A549 (cell line): Measurements from ENCODE around the gene GMDS. TPM values are rescaled to one million over a fixed set of nuclear protein-coding genes. Genes with fewer than 3 reads are reported as not detected.

Experiments used
- ATAC-seq, 2 experiments: fragments of 200-7000 bp in 1 of 2; fragments of >200 bp in 1 of 2; cut with Nextera tagmentation in 1 of 2; cut with Tn5 transposase in 1 of 2; 3 replicates each; pipeline versions ENCODE4 v1.8.0 to v1.9.1; 2018 to 2020; ENCODE audit warnings: mild to moderate bottlenecking in 1 of 2, moderate library complexity in 1 of 2
- CTCF ChIA-PET: fragments of 300-600 bp; sonication (Branson Sonifier 250); formaldehyde crosslinking; extraction: SDS; loops from one replicate; lab custom pipeline; 2021; ENCODE audit warnings: antibody characterized with exemption, inconsistent platforms; lab: Yijun Ruan, JAX
- POLR2A ChIA-PET: fragments of 350-600 bp; formaldehyde crosslinking; extraction: SDS; loops from one replicate; lab custom pipeline; 2021; ENCODE audit warnings: antibody characterized with exemption, inconsistent platforms; lab: Yijun Ruan, JAX
- DNase-seq, 2 experiments: peaks; one replicate each; pipeline versions ENCODE4 v3.0.0 to v3.0.0-alpha.2; 2011 to 2016; ENCODE audit warnings: low read depth in 1 of 2, low spot score in 1 of 2
- FAIRE-seq: peaks from 2 replicates; lab custom pipeline; 2011; peaks lifted over from hg19 to GRCh38; lab: Jason Lieb, UNC
- H3K27ac ChIP-seq, 2 experiments: fragments of >200 bp; sonication (Bioruptor Twin); formaldehyde crosslinking; 3 replicates each; pipeline ENCODE4 v1.5.1; 2016 to 2017
- H3K4me1 ChIP-seq: fragments of >200 bp; sonication (Bioruptor Twin); formaldehyde crosslinking; 3 replicates; pipeline ENCODE4 v1.6.1; 2016
- H3K4me2 ChIP-seq: fragments of >200 bp; sonication (Bioruptor Twin); formaldehyde crosslinking; 3 replicates; pipeline ENCODE4 v1.6.1; 2016
- H3K4me3 ChIP-seq: fragments of >200 bp; sonication (Bioruptor Twin); formaldehyde crosslinking; 3 replicates; pipeline ENCODE4 v1.5.1; 2016
- H3K9me3 ChIP-seq: fragments of >200 bp; sonication (Bioruptor Twin); formaldehyde crosslinking; 3 replicates; pipeline ENCODE4 v1.6.1; 2016
- ATOH8 ChIP-seq: fragments of 250-450 bp; sonication (Bioruptor Pico); IDR thresholded peaks from 2 replicates; pipeline ENCODE4 v1.5.0; 2020; ENCODE audit warnings: low read depth, mild to moderate bottlenecking, moderate library complexity
- BHLHE40 ChIP-seq: IDR thresholded peaks from 2 replicates; pipeline ENCODE4 v1.6.1; 2012; ENCODE audit warnings: low read depth, low read length, inconsistent platforms
- CBX8 ChIP-seq: fragments of 200-600 bp; sonication (generic); IDR thresholded peaks from 2 replicates; pipeline ENCODE4 v1.6.1; 2016
- EHF ChIP-seq: fragments of 250-450 bp; sonication (Bioruptor Pico); IDR thresholded peaks from 2 replicates; pipeline ENCODE4 v1.5.0; 2020; ENCODE audit warnings: mild to moderate bottlenecking
- EHMT2 ChIP-seq: fragments of 200-600 bp; sonication (generic); IDR thresholded peaks from 2 replicates; pipeline ENCODE4 v1.6.1; 2016; ENCODE audit warnings: antibody characterized with exemption, low read depth, mild to moderate bottlenecking, moderate library complexity
- ESRRA ChIP-seq: fragments of 150-350 bp; IDR thresholded peaks from 2 replicates; pipeline ENCODE4 v1.6.1; 2014; ENCODE audit warnings: mild to moderate bottlenecking, low read length, borderline replicate concordance
- FOSL2 ChIP-seq, 2 experiments: fragments of 450-650 bp in 1 of 2; fragments of >200 bp in 1 of 2; sonication (Bioruptor Twin) in 1 of 2; formaldehyde crosslinking; IDR thresholded peaks; 2 replicates each; pipeline versions ENCODE4 v1.5.0 to v1.6.1; 2016 to 2020; ENCODE audit warnings: mild to moderate bottlenecking in 1 of 2, moderate library complexity in 1 of 2
- GATA3 ChIP-seq: IDR thresholded peaks from 2 replicates; pipeline ENCODE4 v1.6.1; 2012; ENCODE audit warnings: borderline replicate concordance
- HDAC2 ChIP-seq: fragments of 200-600 bp; sonication (generic); IDR thresholded peaks from 2 replicates; pipeline ENCODE4 v1.6.1; 2016
- HES2 ChIP-seq: fragments of >200 bp; sonication (Bioruptor Twin); formaldehyde crosslinking; IDR thresholded peaks from 2 replicates; pipeline ENCODE4 v1.6.1; 2016
- HEYL ChIP-seq: fragments of 250-450 bp; sonication (Bioruptor Pico); IDR thresholded peaks from 2 replicates; pipeline ENCODE4 v1.8.0; 2021; ENCODE audit warnings: mild to moderate bottlenecking, moderate library complexity
- HOXA7 ChIP-seq: fragments of 250-450 bp; sonication (Bioruptor Pico); IDR thresholded peaks from 2 replicates; pipeline ENCODE4 v1.5.0; 2020; ENCODE audit warnings: mild to moderate bottlenecking, moderate library complexity
- JUN ChIP-seq, 2 experiments: fragments of >200 bp; sonication (Bioruptor Twin); formaldehyde crosslinking; IDR thresholded peaks; 2 replicates in 1 of 2; 3 replicates in 1 of 2; pipeline ENCODE4 v1.6.1; 2016 to 2017
- KDM1A ChIP-seq: fragments of 200-600 bp; sonication (generic); IDR thresholded peaks from 2 replicates; pipeline ENCODE4 v1.6.1; 2016; ENCODE audit warnings: low read depth, mild to moderate bottlenecking
- MAFK ChIP-seq: fragments of 450-650 bp; IDR thresholded peaks from 2 replicates; pipeline ENCODE4 v1.6.1; 2014; ENCODE audit not compliant: partially characterized antibody
- RCOR1 ChIP-seq: fragments of 150-350 bp; IDR thresholded peaks from 2 replicates; pipeline ENCODE4 v1.6.1; 2014; ENCODE audit warnings: antibody characterized with exemption, low read length, low read depth
- RFX5 ChIP-seq: fragments of 450-650 bp; IDR thresholded peaks from 2 replicates; pipeline ENCODE4 v1.7.1; 2014; ENCODE audit warnings: antibody characterized with exemption, mild to moderate bottlenecking, moderate library complexity
- ZNF302 ChIP-seq: fragments of 250-450 bp; sonication (Bioruptor Pico); IDR thresholded peaks from 2 replicates; pipeline ENCODE4 v1.9.0; 2021; ENCODE audit warnings: inconsistent platforms, mild to moderate bottlenecking, moderate library complexity
- ZSCAN20 ChIP-seq: fragments of 250-450 bp; sonication (Bioruptor Pico); IDR thresholded peaks from 2 replicates; pipeline ENCODE4 v1.8.0; 2022; ENCODE audit warnings: mild to moderate bottlenecking, moderate library complexity
- WGBS: methylation state at CpG from one replicate; pipeline ENCODE4 v1.1.6; 2017; ENCODE audit errors: missing lambda C conversion rate; 5-methylcytosine and 5-hydroxymethylcytosine counted together
- polyA plus RNA-seq, 4 experiments: library from polyadenylated mRNA; depleted of rRNA in 3 of 4; stranded (reverse); fragments of >200 nt; fragmentation: RNase III in 1 of 4; extraction: RNeasy Plus Mini Kit Qiagen cat#74134 plus additional on column Dnase treatment in 1 of 4; gene quantifications; 2 replicates in 3 of 4; 3 replicates in 1 of 4; pipeline ENCODE4 v1.2.3, GENCODE V29; 2011 to 2017
- TF ChIP-seq, protein P1 (sequence below): IDR thresholded peaks from 2 replicates; pipeline ENCODE4 v1.6.1; 2012
- TF ChIP-seq, protein P2 (sequence below): fragments of 200-600 bp; sonication (generic); IDR thresholded peaks from 2 replicates; pipeline ENCODE4 v1.6.1; 2016; ENCODE audit warnings: antibody characterized with exemption, mild to moderate bottlenecking, moderate library complexity

Gene GMDS
- polyA plus RNA-seq, 2 of the 4 experiments (the other 2 are of a cell fraction) = 9.9 to 12.4 TPM

GRCh38 chr6:2230659-2231277 lies 14.6 kb downstream of the GMDS start:
- POLR2A ChIA-PET = no interaction called here
- CTCF ChIA-PET = no interaction called here
- peaks cover 10% of the 10 kb centered on the region; the same call in 2 of the 3 replicates for H3K4me1 ChIP-seq
- TF ChIP-seq HOXA7 (CRISPR knock-in tag) (no peak), HDAC2 (no peak), KDM1A (no peak)
- no peak for ATAC-seq
- no peak overlapping the region for H3K4me3 ChIP-seq
- no peak for DNase-seq
- FAIRE-seq = no peak
- no peak overlapping the region for H3K27ac ChIP-seq
- no peak overlapping the region for H3K4me2 ChIP-seq
- no peaks in the 10 kb centered on the region for H3K9me3 ChIP-seq
- 53% methylated on average over 2 of the region's 2 CpGs for WGBS

- no peak for FAIRE-seq
- Histone ChIP-seq H3K27ac (no peak overlapping the region), H3K4me3 (no peak overlapping the region)
- TF ChIP-seq ESRRA = no peak
- TF ChIP-seq EHMT2 = no peak
- TF ChIP-seq RFX5 = no peak
- TF ChIP-seq HEYL (CRISPR knock-in tag) = no peak
- TF ChIP-seq GATA3 = no peak
- no peak for TF ChIP-seq HES2
- TF ChIP-seq ATOH8 (CRISPR knock-in tag) = no peak
- TF ChIP-seq JUN (IDR thresholded peaks at IDR 0.05) = no peak
- no peak for TF ChIP-seq EHF (CRISPR knock-in tag)
- TF ChIP-seq BHLHE40 = no peak
- no peak for TF ChIP-seq RCOR1
- no peak for TF ChIP-seq HOXA7 (CRISPR knock-in tag)
- TF ChIP-seq FOSL2 (IDR thresholded peaks at IDR 0.05) = no peak
- TF ChIP-seq FOSL2 (CRISPR knock-in tag; IDR thresholded peaks at IDR 0.05) = no peak
- no peak for TF ChIP-seq CBX8
- no peak for TF ChIP-seq ZNF302 (CRISPR knock-in tag)
- TF ChIP-seq, protein P1, sequence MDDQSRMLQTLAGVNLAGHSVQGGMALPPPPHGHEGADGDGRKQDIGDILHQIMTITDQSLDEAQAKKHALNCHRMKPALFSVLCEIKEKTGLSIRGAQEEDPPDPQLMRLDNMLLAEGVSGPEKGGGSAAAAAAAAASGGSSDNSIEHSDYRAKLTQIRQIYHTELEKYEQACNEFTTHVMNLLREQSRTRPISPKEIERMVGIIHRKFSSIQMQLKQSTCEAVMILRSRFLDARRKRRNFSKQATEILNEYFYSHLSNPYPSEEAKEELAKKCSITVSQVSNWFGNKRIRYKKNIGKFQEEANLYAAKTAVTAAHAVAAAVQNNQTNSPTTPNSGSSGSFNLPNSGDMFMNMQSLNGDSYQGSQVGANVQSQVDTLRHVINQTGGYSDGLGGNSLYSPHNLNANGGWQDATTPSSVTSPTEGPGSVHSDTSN = no peak
- TF ChIP-seq ZSCAN20 (CRISPR knock-in tag) = no peak
- TF ChIP-seq MAFK = no peak
- TF ChIP-seq, protein P2, sequence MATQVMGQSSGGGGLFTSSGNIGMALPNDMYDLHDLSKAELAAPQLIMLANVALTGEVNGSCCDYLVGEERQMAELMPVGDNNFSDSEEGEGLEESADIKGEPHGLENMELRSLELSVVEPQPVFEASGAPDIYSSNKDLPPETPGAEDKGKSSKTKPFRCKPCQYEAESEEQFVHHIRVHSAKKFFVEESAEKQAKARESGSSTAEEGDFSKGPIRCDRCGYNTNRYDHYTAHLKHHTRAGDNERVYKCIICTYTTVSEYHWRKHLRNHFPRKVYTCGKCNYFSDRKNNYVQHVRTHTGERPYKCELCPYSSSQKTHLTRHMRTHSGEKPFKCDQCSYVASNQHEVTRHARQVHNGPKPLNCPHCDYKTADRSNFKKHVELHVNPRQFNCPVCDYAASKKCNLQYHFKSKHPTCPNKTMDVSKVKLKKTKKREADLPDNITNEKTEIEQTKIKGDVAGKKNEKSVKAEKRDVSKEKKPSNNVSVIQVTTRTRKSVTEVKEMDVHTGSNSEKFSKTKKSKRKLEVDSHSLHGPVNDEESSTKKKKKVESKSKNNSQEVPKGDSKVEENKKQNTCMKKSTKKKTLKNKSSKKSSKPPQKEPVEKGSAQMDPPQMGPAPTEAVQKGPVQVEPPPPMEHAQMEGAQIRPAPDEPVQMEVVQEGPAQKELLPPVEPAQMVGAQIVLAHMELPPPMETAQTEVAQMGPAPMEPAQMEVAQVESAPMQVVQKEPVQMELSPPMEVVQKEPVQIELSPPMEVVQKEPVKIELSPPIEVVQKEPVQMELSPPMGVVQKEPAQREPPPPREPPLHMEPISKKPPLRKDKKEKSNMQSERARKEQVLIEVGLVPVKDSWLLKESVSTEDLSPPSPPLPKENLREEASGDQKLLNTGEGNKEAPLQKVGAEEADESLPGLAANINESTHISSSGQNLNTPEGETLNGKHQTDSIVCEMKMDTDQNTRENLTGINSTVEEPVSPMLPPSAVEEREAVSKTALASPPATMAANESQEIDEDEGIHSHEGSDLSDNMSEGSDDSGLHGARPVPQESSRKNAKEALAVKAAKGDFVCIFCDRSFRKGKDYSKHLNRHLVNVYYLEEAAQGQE = no peak
- TF ChIP-seq, all 56 proteins: peak for 0
- DNase-seq (no peak), ATAC-seq (no peak)
- Histone ChIP-seq H3K9me3 (no peaks in the 10 kb centered on the region), H3K4me2 (no peak overlapping the region), H3K4me1 (peaks cover 17% of the 10 kb centered on the region)
- WGBS = 95% methylated on average over 4 of the region's 4 CpGs
- CTCF ChIA-PET = no interaction called here
- POLR2A ChIA-PET = no interaction called here
These were observed 15.7 kb downstream of the GMDS start for GRCh38 chr6:2229742-2230141.
